ENCODE results near the gene BORCS5. TPM values are rescaled to one million over a fixed set of nuclear protein-coding genes. Genes with fewer than 3 reads are reported as not detected.

BORCS5 gene
- total and polyA plus RNA-seq, 2 of the 8 experiments (the other 6 are each of a cell fraction or from before 2014, with no cell fraction given) = 8.3 to 17.4 TPM

- TF ChIP-seq, protein P1, sequence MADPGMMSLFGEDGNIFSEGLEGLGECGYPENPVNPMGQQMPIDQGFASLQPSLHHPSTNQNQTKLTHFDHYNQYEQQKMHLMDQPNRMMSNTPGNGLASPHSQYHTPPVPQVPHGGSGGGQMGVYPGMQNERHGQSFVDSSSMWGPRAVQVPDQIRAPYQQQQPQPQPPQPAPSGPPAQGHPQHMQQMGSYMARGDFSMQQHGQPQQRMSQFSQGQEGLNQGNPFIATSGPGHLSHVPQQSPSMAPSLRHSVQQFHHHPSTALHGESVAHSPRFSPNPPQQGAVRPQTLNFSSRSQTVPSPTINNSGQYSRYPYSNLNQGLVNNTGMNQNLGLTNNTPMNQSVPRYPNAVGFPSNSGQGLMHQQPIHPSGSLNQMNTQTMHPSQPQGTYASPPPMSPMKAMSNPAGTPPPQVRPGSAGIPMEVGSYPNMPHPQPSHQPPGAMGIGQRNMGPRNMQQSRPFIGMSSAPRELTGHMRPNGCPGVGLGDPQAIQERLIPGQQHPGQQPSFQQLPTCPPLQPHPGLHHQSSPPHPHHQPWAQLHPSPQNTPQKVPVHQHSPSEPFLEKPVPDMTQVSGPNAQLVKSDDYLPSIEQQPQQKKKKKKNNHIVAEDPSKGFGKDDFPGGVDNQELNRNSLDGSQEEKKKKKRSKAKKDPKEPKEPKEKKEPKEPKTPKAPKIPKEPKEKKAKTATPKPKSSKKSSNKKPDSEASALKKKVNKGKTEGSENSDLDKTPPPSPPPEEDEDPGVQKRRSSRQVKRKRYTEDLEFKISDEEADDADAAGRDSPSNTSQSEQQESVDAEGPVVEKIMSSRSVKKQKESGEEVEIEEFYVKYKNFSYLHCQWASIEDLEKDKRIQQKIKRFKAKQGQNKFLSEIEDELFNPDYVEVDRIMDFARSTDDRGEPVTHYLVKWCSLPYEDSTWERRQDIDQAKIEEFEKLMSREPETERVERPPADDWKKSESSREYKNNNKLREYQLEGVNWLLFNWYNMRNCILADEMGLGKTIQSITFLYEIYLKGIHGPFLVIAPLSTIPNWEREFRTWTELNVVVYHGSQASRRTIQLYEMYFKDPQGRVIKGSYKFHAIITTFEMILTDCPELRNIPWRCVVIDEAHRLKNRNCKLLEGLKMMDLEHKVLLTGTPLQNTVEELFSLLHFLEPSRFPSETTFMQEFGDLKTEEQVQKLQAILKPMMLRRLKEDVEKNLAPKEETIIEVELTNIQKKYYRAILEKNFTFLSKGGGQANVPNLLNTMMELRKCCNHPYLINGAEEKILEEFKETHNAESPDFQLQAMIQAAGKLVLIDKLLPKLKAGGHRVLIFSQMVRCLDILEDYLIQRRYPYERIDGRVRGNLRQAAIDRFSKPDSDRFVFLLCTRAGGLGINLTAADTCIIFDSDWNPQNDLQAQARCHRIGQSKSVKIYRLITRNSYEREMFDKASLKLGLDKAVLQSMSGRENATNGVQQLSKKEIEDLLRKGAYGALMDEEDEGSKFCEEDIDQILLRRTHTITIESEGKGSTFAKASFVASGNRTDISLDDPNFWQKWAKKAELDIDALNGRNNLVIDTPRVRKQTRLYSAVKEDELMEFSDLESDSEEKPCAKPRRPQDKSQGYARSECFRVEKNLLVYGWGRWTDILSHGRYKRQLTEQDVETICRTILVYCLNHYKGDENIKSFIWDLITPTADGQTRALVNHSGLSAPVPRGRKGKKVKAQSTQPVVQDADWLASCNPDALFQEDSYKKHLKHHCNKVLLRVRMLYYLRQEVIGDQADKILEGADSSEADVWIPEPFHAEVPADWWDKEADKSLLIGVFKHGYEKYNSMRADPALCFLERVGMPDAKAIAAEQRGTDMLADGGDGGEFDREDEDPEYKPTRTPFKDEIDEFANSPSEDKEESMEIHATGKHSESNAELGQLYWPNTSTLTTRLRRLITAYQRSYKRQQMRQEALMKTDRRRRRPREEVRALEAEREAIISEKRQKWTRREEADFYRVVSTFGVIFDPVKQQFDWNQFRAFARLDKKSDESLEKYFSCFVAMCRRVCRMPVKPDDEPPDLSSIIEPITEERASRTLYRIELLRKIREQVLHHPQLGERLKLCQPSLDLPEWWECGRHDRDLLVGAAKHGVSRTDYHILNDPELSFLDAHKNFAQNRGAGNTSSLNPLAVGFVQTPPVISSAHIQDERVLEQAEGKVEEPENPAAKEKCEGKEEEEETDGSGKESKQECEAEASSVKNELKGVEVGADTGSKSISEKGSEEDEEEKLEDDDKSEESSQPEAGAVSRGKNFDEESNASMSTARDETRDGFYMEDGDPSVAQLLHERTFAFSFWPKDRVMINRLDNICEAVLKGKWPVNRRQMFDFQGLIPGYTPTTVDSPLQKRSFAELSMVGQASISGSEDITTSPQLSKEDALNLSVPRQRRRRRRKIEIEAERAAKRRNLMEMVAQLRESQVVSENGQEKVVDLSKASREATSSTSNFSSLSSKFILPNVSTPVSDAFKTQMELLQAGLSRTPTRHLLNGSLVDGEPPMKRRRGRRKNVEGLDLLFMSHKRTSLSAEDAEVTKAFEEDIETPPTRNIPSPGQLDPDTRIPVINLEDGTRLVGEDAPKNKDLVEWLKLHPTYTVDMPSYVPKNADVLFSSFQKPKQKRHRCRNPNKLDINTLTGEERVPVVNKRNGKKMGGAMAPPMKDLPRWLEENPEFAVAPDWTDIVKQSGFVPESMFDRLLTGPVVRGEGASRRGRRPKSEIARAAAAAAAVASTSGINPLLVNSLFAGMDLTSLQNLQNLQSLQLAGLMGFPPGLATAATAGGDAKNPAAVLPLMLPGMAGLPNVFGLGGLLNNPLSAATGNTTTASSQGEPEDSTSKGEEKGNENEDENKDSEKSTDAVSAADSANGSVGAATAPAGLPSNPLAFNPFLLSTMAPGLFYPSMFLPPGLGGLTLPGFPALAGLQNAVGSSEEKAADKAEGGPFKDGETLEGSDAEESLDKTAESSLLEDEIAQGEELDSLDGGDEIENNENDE (IDR thresholded peaks at IDR 0.05; ENCODE audit: insufficient replicate concordance, low read length) = no peak
- TF ChIP-seq, protein P2, sequence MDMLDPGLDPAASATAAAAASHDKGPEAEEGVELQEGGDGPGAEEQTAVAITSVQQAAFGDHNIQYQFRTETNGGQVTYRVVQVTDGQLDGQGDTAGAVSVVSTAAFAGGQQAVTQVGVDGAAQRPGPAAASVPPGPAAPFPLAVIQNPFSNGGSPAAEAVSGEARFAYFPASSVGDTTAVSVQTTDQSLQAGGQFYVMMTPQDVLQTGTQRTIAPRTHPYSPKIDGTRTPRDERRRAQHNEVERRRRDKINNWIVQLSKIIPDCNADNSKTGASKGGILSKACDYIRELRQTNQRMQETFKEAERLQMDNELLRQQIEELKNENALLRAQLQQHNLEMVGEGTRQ (IDR thresholded peaks at IDR 0.05; ENCODE audit: low read length) = no peak
- TF ChIP-seq CBX8 (IDR thresholded peaks at IDR 0.05; ENCODE audit: borderline replicate concordance, low read depth, low read length) (no peak), RBBP5 (IDR thresholded peaks at IDR 0.05; ENCODE audit: borderline replicate concordance, low read depth, low read length) (no peak), NRF1 (IDR thresholded peaks at IDR 0.05; ENCODE audit: low read depth, low read length) (no peak), SP2 (IDR thresholded peaks at IDR 0.05; ENCODE audit: low read length) (no peak), EP300 (IDR thresholded peaks at IDR 0.05; ENCODE audit: borderline replicate concordance in 1 of 2, low read depth in 2 of 2, low read length in 2 of 2) (no peak), SUZ12 (IDR thresholded peaks at IDR 0.05; ENCODE audit: low read length) (no peak), BCL11A (IDR thresholded peaks at IDR 0.05; ENCODE audit: low read depth in 2 of 2, low read length in 2 of 2) (no peak)
Observed at GRCh38 chr12:12498210-12498609, 141.3 kb downstream of the BORCS5 start (continued).
